Neural progenitor cell (in vitro differentiated cells): ENCODE data around the gene PFKFB4.

Experiments used
- EZH2phosphoT487 ChIP-seq: fragments of 200-600 bp; sonication (generic); IDR thresholded peaks from 2 replicates; pipeline ENCODE4 v1.6.1; 2017; ENCODE audit warnings: antibody characterized with exemption
- TF ChIP-seq, protein P1 (sequence below): fragments of 200-600 bp; sonication (generic); IDR thresholded peaks from 2 replicates; pipeline ENCODE4 v1.5.1; 2017; ENCODE audit warnings: antibody characterized with exemption, mild to moderate bottlenecking

GRCh38 chr3:48468329-48468731, 88.3 kb downstream of the PFKFB4 start:
- TF ChIP-seq, protein P1, sequence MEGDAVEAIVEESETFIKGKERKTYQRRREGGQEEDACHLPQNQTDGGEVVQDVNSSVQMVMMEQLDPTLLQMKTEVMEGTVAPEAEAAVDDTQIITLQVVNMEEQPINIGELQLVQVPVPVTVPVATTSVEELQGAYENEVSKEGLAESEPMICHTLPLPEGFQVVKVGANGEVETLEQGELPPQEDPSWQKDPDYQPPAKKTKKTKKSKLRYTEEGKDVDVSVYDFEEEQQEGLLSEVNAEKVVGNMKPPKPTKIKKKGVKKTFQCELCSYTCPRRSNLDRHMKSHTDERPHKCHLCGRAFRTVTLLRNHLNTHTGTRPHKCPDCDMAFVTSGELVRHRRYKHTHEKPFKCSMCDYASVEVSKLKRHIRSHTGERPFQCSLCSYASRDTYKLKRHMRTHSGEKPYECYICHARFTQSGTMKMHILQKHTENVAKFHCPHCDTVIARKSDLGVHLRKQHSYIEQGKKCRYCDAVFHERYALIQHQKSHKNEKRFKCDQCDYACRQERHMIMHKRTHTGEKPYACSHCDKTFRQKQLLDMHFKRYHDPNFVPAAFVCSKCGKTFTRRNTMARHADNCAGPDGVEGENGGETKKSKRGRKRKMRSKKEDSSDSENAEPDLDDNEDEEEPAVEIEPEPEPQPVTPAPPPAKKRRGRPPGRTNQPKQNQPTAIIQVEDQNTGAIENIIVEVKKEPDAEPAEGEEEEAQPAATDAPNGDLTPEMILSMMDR, result no peak
- TF ChIP-seq EZH2phosphoT487, result no peak
